Omental fat pad (tissue), 4 donors: Measurements from ENCODE around the gene TMEM164. TPM values are rescaled to one million over a fixed set of nuclear protein-coding genes. Genes with fewer than 3 reads are reported as not detected.

Experiments
- ATAC-seq: fragments of 150-250 bp; one replicate; pipeline ENCODE4 v1.9.1; 2016; ENCODE audit warnings: mild to moderate bottlenecking, moderate library complexity; ENCODE audit not compliant: low FRiP score
- DNase-seq: peaks from one replicate; pipeline ENCODE4 v3.0.0-alpha.2; 2019; ENCODE audit warnings: low spot score
- CTCF ChIP-seq, 3 donors: fragments of 450-650 bp; IDR thresholded peaks; one replicate each; pipeline ENCODE4 v1.5.1; 2016 to 2017; ENCODE audit warnings: antibody characterized with exemption in 3 of 3, mild to moderate bottlenecking in 3 of 3, moderate library complexity in 2 of 3
- small RNA-seq: library from RNA; depleted of rRNA; stranded (forward); fragments of <200 nt; gene quantifications from one replicate; pipeline ENCODE3, GENCODE V24; 2016
- total RNA-seq, 4 donors: library from RNA; depleted of rRNA; stranded (reverse); fragments of >200 nt; gene quantifications; one replicate each; pipeline ENCODE4 v1.1.0, GENCODE V29; 2016

Gene TMEM164
- total RNA-seq, 4 donors from 2014 or later: 24.6 to 56.9 (median 42.1) TPM

- DNase-seq: no peak
- TF ChIP-seq CTCF (IDR thresholded peaks at IDR 0.05): no peak
- ATAC-seq: no peak
These were observed 219.8 kb downstream of the TMEM164 start for GRCh38 chrX:110222497-110223257.

- ATAC-seq (no peak), DNase-seq (no peak)
- TF ChIP-seq CTCF (IDR thresholded peaks at IDR 0.05): no peak
These were observed 222.2 kb downstream of the TMEM164 start for GRCh38 chrX:110224926-110225617.

- TF ChIP-seq CTCF (IDR thresholded peaks at IDR 0.05): no peak
- no peak for DNase-seq
- ATAC-seq: no peak
These were observed 224.0 kb downstream of the TMEM164 start for GRCh38 chrX:110226931-110227330.

Small RNAs within 50 kb of the gene (small RNA-seq; reads per million reads assigned to genes)
- not detected for gene MIR3978
- 37.1 reads per million, percentile 95 among the genes with 10 or more reads in this experiment for gene MIR652
- 2.6 reads per million, percentile 54 among the genes with 10 or more reads in this experiment for gene SNORD96B
